LNCAP (cell line): ENCODE results near the gene TMEM86B.

Experiments used
- TF ChIP-seq, protein P1 (sequence below): fragments of 450-650 bp; IDR thresholded peaks from 2 replicates; pipeline ENCODE4 v1.5.1; 2017; ENCODE audit warnings: mild to moderate bottlenecking

The TMEM86B gene

DNA sequence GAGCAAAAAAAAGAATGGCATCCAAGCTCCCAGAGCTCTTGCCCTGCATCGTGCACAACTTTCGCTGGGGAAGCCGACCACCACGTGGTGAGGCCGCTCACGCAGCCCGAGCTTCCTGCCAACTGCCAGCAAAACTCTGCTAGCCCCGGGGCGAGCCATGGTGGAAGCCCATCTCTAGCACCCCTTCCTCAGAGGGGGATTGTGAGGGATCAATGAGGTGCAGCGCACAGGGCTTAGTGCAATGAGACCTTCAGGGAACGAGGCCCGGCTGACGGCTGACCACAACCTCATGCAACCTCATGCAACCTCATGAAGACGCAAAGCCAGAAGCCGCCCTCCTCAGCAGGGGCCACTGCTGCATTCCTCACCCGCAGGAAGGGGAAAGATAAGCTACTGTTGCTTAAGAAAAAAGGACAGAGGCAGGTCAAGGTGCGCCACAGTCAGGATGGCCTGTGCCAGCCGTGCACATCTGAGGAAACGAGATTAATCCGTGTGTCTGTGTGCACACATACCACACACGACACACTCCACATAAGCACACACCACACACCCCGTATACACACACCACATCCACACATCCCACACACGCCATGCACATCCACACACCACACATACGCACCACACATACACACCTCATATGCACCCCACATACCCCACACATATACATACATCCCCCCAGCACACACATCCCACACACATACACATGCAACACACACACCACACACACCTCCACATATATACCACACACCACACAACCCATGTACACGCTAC is 41.8 kb upstream of the TMEM86B start:
- TF ChIP-seq, protein P1, sequence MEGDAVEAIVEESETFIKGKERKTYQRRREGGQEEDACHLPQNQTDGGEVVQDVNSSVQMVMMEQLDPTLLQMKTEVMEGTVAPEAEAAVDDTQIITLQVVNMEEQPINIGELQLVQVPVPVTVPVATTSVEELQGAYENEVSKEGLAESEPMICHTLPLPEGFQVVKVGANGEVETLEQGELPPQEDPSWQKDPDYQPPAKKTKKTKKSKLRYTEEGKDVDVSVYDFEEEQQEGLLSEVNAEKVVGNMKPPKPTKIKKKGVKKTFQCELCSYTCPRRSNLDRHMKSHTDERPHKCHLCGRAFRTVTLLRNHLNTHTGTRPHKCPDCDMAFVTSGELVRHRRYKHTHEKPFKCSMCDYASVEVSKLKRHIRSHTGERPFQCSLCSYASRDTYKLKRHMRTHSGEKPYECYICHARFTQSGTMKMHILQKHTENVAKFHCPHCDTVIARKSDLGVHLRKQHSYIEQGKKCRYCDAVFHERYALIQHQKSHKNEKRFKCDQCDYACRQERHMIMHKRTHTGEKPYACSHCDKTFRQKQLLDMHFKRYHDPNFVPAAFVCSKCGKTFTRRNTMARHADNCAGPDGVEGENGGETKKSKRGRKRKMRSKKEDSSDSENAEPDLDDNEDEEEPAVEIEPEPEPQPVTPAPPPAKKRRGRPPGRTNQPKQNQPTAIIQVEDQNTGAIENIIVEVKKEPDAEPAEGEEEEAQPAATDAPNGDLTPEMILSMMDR, result no peak

DNA sequence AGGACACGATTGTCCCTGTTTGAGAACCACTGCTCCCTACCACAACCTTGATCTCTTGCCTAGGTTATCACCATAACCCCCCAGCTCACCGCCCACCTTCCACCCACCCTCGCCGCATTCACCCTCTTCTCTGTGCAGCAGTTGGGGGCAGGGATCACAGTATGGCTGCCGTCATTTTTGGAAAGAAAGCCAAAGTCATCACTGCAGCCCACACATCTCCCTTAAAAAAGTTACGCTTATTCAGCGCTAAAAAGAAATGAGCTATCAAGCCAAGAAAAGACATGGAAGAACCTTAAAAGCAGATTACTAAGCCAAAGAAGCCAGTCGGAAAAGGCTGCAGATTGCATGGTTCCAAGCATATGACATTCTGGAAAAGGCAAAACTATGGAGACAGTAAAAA is 40.7 kb upstream of the TMEM86B start:
- TF ChIP-seq, protein P1, result no peak

- TF ChIP-seq, protein P1, result no peak
Measured at GRCh38 chr19:55266840-55267239, 38.3 kb upstream of the TMEM86B start.

GRCh38 chr19:55266404-55266803 is 37.8 kb upstream of the TMEM86B start:
- TF ChIP-seq, protein P1, result no peak

DNA sequence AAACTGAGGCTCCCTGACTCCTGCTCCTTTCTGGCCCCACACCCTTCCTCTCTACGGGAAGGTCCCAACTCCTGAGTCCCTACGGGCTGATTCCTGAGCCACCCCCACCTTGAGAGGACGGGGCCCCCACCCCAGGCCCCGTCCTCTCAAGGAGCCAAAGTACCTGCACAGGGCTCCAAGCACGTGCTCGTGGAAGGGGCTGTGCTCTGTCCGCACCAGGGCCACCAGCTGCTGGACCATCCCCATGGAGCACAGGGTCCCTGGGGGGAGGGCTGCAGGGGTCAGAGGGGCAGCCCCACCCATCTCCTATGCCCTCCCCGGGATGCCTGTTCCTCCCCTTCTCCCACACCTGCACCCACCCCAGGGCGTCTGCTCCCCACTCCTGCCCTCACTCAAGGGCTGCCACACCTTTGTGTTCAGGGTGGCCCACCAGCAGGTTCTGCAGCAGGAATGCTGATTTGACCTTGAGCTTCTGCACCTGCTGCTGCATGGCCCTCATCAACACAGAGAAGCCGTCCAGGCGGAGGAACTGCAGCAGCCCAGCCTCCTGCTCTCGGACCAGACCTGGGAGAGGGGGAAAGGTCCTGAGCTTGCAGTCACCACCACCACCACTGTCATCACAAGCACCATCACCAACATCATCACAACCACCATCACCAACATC is 37.3 kb upstream of the TMEM86B start:
- TF ChIP-seq, protein P1, result no peak

- TF ChIP-seq, protein P1, result no peak
Measured at GRCh38 chr19:55265173-55265572, 36.6 kb upstream of the TMEM86B start.

DNA sequence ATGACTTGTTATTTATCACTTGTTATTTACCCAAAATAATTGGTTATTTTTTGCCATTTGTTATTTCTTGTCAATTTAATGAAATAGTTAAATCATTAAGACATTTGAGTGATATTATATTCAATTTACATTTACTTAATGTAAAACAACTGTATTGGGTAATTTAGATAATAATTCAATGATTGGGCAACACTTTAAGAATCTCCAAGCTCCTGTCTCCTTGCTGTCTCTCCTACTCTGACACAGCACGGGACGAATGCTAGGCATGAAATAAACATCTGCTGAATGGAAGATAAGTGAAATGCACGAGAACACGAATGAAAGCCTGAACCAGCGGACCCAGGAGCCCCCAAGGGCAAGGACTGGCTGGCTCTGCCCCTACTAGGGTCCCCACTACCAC is 36.0 kb upstream of the TMEM86B start:
- TF ChIP-seq, protein P1, result no peak
